ENCODE results near the gene SLCO3A1. TPM values are rescaled to one million over a fixed set of nuclear protein-coding genes. Genes with fewer than 3 reads are reported as not detected.

SLCO3A1 gene
- total RNA-seq, 1 experiment from 2014 or later: 5.1 TPM

- RAD21 ChIA-PET (ENCODE audit: low non-redundant PET in 1 of 2, low total read pairs in 2 of 2, uncharacterized antibody in 2 of 2, unreplicated experiment in 2 of 2): no interaction called here
- Histone ChIP-seq H3K27ac (ENCODE audit: low read depth, low read length) (no peak overlapping the region), H4K20me1 (ENCODE audit: insufficient read depth) (no peaks in the 10 kb centered on the region), H3K27me3 (ENCODE audit: insufficient read depth, low read length) (no peaks in the 10 kb centered on the region), H3K36me3 (ENCODE audit: control insufficient read depth in 1 of 2, insufficient read depth in 2 of 2, low read length in 2 of 2) (no peaks in the 10 kb centered on the region), H2AFZ (ENCODE audit: low read depth, low read length, poor library complexity, severe bottlenecking) (no peak overlapping the region), H3K9me2 (ENCODE audit: insufficient read depth) (no peaks in the 10 kb centered on the region), H3K4me1 (ENCODE audit: control insufficient read depth in 1 of 2, insufficient read depth in 2 of 2, low read length in 2 of 2) (peaks cover 2 to 3% of the 10 kb centered on the region in 2 experiments), H3K9me3 (ENCODE audit: control insufficient read depth in 1 of 2, insufficient read depth in 1 of 2, low read depth in 1 of 2, low read length in 2 of 2) (no peaks in the 10 kb centered on the region), H3K4me2 (ENCODE audit: low read length) (no peak overlapping the region), H3K79me2 (ENCODE audit: insufficient read depth, low read length) (no peaks in the 10 kb centered on the region), H3K9ac (ENCODE audit: low read length) (no peak overlapping the region), H3K4me3 (replicated peaks in 1 of 2; ENCODE audit: low read depth in 1 of 2, low read length in 2 of 2) (no peak overlapping the region)
- intact Hi-C loops (cut with micrococcal nuclease): no loop called here
- POLR2A ChIA-PET: no interaction called here
- CTCF ChIA-PET: no interaction called here
- ATAC-seq: no peak
- no peak for DNase-seq (ENCODE audit: low read depth, low spot score)
- TF ChIP-seq TCF7L2 (IDR thresholded peaks at IDR 0.05; ENCODE audit: borderline replicate concordance, extremely low read depth, insufficient read depth, insufficient read length) (no peak), EGR1 (IDR thresholded peaks at IDR 0.05; ENCODE audit: low read depth) (no peak), ATF3 (IDR thresholded peaks at IDR 0.05) (no peak), CEBPB (IDR thresholded peaks at IDR 0.05; ENCODE audit: low read depth) (no peak), CBX3 (IDR thresholded peaks at IDR 0.05; ENCODE audit: low read depth) (no peak), JUND (IDR thresholded peaks at IDR 0.05) (no peak), SRF (IDR thresholded peaks at IDR 0.05; ENCODE audit: low read depth) (no peak)
- BruUV-seq (replicated peaks): no TSS peak
These were observed 299.5 kb downstream of the SLCO3A1 start for GRCh38 chr15:92152983-92153382.

- H4K20me1 ChIP-seq (ENCODE audit: insufficient read depth): no peaks in the 10 kb centered on the region
- no TSS peak for BruUV-seq (replicated peaks)
- no peak for TF ChIP-seq EGR1 (IDR thresholded peaks at IDR 0.05; ENCODE audit: low read depth)
- no peak for TF ChIP-seq MAX (IDR thresholded peaks at IDR 0.05)
- TF ChIP-seq POLR2A (IDR thresholded peaks at IDR 0.05; ENCODE audit: borderline replicate concordance, extremely low read depth, insufficient read depth, insufficient read length): no peak
- TF ChIP-seq POLR2AphosphoS5 (IDR thresholded peaks at IDR 0.05; ENCODE audit: low read depth, low read length): no peak
- no peak overlapping the region for H3K27ac ChIP-seq (ENCODE audit: low read depth, low read length)
- peaks cover 7 to 9% of the 10 kb centered on the region in 2 experiments for H3K4me1 ChIP-seq (ENCODE audit: control insufficient read depth in 1 of 2, insufficient read depth in 2 of 2, low read length in 2 of 2)
- CTCF ChIA-PET: no interaction called here
- H3K4me3 ChIP-seq (replicated peaks in 1 of 2; ENCODE audit: low read depth in 1 of 2, low read length in 2 of 2): no peak overlapping the region
- intact Hi-C loops (cut with micrococcal nuclease): no loop called here
- H3K9me2 ChIP-seq (ENCODE audit: insufficient read depth): no peaks in the 10 kb centered on the region
- no peaks in the 10 kb centered on the region for H3K79me2 ChIP-seq (ENCODE audit: insufficient read depth, low read length)
- H3K9ac ChIP-seq (ENCODE audit: low read length): no peak overlapping the region
- no peaks in the 10 kb centered on the region for H3K36me3 ChIP-seq (ENCODE audit: control insufficient read depth in 1 of 2, insufficient read depth in 2 of 2, low read length in 2 of 2)
- RAD21 ChIA-PET (ENCODE audit: low non-redundant PET in 1 of 2, low total read pairs in 2 of 2, uncharacterized antibody in 2 of 2, unreplicated experiment in 2 of 2): no interaction called here
- no peaks in the 10 kb centered on the region for H3K9me3 ChIP-seq (ENCODE audit: control insufficient read depth in 1 of 2, insufficient read depth in 1 of 2, low read depth in 1 of 2, low read length in 2 of 2)
- H2AFZ ChIP-seq (ENCODE audit: low read depth, low read length, poor library complexity, severe bottlenecking): no peak overlapping the region
- no peak overlapping the region for H3K4me2 ChIP-seq (ENCODE audit: low read length)
- POLR2A ChIA-PET: no interaction called here
- ATAC-seq (no peak), DNase-seq (ENCODE audit: low read depth, low spot score) (no peak)
- no peaks in the 10 kb centered on the region for H3K27me3 ChIP-seq (ENCODE audit: insufficient read depth, low read length)
These were observed 300.1 kb downstream of the SLCO3A1 start for GRCh38 chr15:92153620-92154019.

Measured in HCT116 (cell line).